Measurements from ENCODE around the gene EQTN.

EQTN gene

GRCh38 chr9:27338527-27338903, 41.6 kb upstream of the EQTN start:
- no peak for DNase-seq (ENCODE audit: low read depth)
- no peak overlapping the region for H3K4me3 ChIP-seq (ENCODE audit: control insufficient read depth, low read depth, low read length)
- TF ChIP-seq, protein P1, sequence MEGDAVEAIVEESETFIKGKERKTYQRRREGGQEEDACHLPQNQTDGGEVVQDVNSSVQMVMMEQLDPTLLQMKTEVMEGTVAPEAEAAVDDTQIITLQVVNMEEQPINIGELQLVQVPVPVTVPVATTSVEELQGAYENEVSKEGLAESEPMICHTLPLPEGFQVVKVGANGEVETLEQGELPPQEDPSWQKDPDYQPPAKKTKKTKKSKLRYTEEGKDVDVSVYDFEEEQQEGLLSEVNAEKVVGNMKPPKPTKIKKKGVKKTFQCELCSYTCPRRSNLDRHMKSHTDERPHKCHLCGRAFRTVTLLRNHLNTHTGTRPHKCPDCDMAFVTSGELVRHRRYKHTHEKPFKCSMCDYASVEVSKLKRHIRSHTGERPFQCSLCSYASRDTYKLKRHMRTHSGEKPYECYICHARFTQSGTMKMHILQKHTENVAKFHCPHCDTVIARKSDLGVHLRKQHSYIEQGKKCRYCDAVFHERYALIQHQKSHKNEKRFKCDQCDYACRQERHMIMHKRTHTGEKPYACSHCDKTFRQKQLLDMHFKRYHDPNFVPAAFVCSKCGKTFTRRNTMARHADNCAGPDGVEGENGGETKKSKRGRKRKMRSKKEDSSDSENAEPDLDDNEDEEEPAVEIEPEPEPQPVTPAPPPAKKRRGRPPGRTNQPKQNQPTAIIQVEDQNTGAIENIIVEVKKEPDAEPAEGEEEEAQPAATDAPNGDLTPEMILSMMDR (IDR thresholded peaks at IDR 0.05; ENCODE audit: control insufficient read depth, insufficient read depth, low read depth, low read length, missing control alignments), result no peak

DNA sequence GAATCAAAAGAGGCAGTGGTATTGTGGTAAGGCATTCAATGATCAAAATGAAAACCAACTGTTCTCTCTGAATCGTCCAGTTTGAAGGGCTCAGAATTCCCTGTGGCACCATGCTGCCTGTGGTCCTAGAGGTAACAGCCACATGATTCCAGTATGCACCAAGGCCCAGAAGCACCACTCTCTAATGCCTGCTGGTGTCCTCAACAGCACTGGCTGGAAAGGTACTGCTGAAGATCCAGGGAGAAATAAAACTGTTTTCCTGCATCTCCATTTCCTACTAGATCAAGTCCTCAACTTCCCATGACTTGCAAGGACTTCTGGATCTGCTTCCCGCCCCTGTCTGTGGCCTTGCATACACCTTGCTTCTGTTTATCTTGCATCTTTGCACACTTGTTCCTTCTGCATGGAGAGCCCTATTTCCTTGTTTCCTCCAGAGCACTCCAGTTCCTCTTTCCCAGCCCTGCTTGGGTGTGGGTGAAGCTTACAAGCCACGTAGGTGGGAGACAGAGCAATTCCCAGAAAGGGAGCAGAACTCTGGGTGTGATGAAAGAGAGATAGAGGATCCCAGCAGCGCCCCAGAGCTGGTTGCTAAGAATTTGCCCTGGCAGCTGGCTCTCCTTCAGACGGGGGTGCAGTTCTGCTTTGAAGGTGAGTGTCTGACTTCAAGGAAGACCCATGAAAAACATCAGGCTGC, 41.0 kb upstream of the EQTN start:
- no peak for DNase-seq (ENCODE audit: low read depth)
- TF ChIP-seq, protein P1 (IDR thresholded peaks at IDR 0.05; ENCODE audit: control insufficient read depth, insufficient read depth, low read depth, low read length, missing control alignments), result no peak
- H3K4me3 ChIP-seq (ENCODE audit: control insufficient read depth, low read depth, low read length), result no peak overlapping the region

DNA sequence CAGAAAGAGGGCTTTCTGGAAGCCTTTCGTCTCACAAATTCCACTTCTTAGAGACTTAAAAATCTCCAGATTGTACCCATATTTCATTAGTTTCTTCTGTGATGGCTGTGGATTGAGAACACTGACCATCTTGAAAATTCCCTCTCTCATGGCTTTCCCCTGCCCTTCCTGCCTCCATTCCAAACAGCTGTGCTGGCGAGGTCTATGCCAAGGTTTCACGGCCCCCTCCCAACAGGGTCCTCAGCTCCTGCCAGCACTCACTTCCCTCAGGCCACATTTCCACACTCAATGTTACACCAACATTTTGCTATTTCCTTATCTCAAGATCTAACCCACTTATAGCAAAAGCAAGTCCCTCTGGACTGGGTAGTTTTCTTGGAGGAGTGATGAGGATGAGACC, 40.3 kb upstream of the EQTN start:
- TF ChIP-seq, protein P1 (IDR thresholded peaks at IDR 0.05; ENCODE audit: control insufficient read depth, insufficient read depth, low read depth, low read length, missing control alignments), result no peak

GRCh38 chr9:27336829-27337228, 39.9 kb upstream of the EQTN start:
- no peak overlapping the region for H3K4me3 ChIP-seq (ENCODE audit: control insufficient read depth, low read depth, low read length)
- TF ChIP-seq, protein P1 (IDR thresholded peaks at IDR 0.05; ENCODE audit: control insufficient read depth, insufficient read depth, low read depth, low read length, missing control alignments), result no peak
- DNase-seq (ENCODE audit: low read depth), result no peak

More for the DNA sequence above, 40.3 kb upstream of the EQTN start:
- H3K4me3 ChIP-seq (ENCODE audit: control insufficient read depth, low read depth, low read length), result no peak overlapping the region
- DNase-seq (ENCODE audit: low read depth), result no peak

- no peak for DNase-seq (ENCODE audit: low read depth)
- TF ChIP-seq, protein P1 (IDR thresholded peaks at IDR 0.05; ENCODE audit: control insufficient read depth, insufficient read depth, low read depth, low read length, missing control alignments), result no peak
- no peak overlapping the region for H3K4me3 ChIP-seq (ENCODE audit: control insufficient read depth, low read depth, low read length)
Observed at GRCh38 chr9:27336126-27336525, 39.2 kb upstream of the EQTN start.

DNA sequence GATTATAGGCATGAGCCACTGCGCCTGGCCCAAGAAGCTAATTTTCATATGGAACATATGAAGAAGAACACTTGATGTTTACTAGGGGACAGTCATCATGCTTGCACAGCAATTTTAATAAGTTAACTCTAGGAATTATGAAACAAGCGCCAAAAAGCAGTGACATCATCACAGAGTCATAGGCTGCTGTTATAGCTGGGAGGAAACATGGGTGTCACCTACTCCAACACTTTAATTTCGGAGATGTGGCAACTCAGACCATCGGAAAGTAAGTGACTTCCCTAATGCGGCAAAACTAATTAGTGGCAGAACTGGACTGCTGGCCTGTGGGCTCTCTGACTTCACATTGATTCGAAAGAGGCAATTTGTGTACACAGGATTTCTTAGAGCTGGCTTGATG, 38.1 kb upstream of the EQTN start:
- H3K4me3 ChIP-seq (ENCODE audit: control insufficient read depth, low read depth, low read length), result no peak overlapping the region
- TF ChIP-seq, protein P1 (IDR thresholded peaks at IDR 0.05; ENCODE audit: control insufficient read depth, insufficient read depth, low read depth, low read length, missing control alignments), result no peak
- no peak for DNase-seq (ENCODE audit: low read depth)
